Measurements from ENCODE around the gene ULK1. TPM values are rescaled to one million over a fixed set of nuclear protein-coding genes. Genes with fewer than 3 reads are reported as not detected.

Gene ULK1
- total RNA-seq, 1 experiment from 2014 or later = 7.6 TPM

GRCh38 chr12:131920157-131920508 is 25.7 kb downstream of the ULK1 start:
- no peak for DNase-seq
- H3K9me3 ChIP-seq = no peaks in the 10 kb centered on the region
- H3K36me3 ChIP-seq = peaks cover 24% of the 10 kb centered on the region
- no peaks in the 10 kb centered on the region for H3K27me3 ChIP-seq
- H3K4me3 ChIP-seq = no peak overlapping the region

GRCh38 chr12:131920902-131921840 is 26.7 kb downstream of the ULK1 start:
- Histone ChIP-seq H3K27me3 (no peaks in the 10 kb centered on the region), H3K4me3 (no peak overlapping the region), H3K9me3 (no peaks in the 10 kb centered on the region), H3K36me3 (peaks cover 14% of the 10 kb centered on the region)
- no peak for DNase-seq

DNA sequence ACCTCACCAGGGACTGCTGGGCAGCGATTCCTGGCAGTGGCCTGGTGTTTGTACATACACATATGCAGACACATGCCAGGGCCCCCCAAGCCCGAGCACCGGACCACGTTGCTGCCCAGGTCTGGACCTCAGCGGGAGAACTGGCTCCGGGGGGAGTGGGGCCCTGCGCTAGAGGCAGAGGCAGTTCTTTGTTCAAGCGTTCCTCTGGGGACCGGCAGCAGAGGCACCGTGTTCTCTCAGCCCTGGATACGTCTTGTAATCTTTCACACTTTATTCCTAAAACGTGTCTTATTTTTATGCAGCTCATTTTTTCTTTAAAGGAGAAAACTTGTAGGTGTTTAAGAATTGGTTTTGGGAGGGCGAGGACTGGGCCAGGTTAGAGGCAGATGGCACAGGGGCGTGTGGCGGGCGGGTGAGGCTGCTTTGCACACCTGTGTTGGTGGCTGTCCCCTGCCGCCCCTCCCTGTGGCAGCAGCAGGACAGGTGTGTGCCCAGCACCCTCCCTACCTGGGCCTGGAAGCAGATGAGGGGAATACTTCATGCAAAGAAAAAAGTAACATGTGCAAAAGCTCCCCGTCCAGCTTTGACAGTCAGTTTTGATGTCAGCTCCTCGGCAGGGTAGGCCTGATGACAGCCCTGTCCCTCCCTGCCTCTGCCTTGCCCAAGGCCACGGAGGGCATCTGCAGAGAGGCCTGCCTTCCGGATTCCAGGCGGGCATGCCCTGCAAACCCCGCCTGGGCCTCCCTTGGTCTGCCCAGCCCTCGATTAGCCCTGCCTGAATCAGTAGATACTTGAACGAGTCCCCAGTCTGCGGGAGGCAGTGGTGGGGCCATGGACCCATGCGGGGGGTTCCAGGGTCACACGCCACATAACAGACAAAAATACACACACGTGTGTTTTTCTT is 27.7 kb downstream of the ULK1 start:
- Histone ChIP-seq H3K9me3 (no peaks in the 10 kb centered on the region), H3K4me3 (no peak overlapping the region), H3K27me3 (no peaks in the 10 kb centered on the region), H3K36me3 (peaks cover 9% of the 10 kb centered on the region)
- no peak for DNase-seq

DNA sequence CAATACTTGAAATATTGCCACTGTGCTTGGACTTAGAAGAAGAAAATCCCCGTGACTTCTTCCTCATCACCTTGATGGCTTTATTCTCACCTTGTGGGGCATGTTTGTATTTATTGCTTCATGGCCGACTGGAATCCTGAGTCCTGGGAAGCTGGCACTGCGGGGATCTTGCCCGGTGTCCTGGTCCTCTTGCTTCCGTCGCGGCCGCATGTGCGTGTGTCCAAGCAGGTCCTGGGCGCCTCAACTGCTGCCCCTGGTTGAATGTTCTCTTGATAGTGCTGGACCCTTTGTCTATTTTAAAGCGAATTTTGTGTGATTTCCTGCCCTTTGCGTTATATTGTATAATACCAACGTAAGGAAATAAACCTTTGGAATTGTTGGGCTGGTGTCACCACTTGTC is 28.4 kb downstream of the ULK1 start:
- Histone ChIP-seq H3K27me3 (no peaks in the 10 kb centered on the region), H3K9me3 (no peaks in the 10 kb centered on the region), H3K36me3 (peaks cover 9% of the 10 kb centered on the region; the same call in 1 of the 2 replicates), H3K4me3 (no peak overlapping the region)
- no peak for DNase-seq

GRCh38 chr12:131923260-131923659 is 28.8 kb downstream of the ULK1 start:
- Histone ChIP-seq H3K9me3 (no peaks in the 10 kb centered on the region), H3K27me3 (no peaks in the 10 kb centered on the region), H3K36me3 (peaks cover 9% of the 10 kb centered on the region; the same call in 1 of the 2 replicates), H3K4me3 (no peak overlapping the region)
- no peak for DNase-seq

DNA sequence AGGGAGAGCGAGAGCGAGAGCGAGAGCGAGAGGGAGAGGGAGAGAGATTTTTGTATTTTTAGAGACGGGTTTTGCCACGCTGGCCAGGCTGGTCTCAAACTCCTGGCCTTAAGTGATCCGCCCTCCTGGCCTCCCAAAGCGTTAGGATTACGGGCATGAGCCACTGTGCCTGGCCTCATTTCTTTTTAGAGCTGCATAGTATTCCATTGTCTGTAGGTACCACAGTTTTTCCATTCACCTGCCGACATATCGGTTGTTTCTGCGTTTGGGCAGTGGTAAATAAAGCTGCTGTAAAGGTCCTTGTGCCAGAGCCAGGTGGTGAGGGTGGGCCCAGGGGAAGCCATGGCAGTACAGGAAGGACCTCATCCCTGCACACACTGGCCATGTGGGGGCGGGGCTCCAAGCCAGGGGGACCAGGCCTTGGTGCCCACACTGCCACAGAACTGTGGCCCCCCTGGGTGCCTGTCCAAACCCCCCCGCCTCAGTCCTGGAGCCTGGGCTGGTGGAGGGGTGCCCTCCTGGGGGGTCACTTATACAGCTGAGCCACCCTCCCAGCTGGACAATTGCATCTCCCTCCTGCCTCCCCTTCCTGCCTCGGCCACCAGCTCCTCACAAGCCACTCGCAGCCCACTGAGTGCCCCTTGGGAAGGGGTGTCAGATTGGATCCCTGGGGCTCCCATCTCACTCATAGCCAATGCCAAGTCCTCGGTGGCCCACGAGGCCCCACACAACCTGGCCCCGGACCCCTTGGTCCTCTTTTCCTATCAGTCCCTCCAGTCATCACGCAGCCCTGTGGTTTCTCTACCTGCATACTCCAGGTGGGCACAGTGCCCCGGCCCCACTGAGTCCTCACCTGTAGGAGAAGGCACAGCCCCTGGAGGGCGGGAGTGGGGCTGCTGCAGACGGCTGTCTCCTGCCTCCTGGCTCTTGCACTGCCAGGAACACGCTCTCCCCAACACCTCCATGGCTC is 33.0 kb downstream of the ULK1 start:
- DNase-seq = no peak
- Histone ChIP-seq H3K36me3 (peaks cover 25% of the 10 kb centered on the region), H3K27me3 (no peaks in the 10 kb centered on the region), H3K9me3 (no peaks in the 10 kb centered on the region), H3K4me3 (no peak overlapping the region)

DNA sequence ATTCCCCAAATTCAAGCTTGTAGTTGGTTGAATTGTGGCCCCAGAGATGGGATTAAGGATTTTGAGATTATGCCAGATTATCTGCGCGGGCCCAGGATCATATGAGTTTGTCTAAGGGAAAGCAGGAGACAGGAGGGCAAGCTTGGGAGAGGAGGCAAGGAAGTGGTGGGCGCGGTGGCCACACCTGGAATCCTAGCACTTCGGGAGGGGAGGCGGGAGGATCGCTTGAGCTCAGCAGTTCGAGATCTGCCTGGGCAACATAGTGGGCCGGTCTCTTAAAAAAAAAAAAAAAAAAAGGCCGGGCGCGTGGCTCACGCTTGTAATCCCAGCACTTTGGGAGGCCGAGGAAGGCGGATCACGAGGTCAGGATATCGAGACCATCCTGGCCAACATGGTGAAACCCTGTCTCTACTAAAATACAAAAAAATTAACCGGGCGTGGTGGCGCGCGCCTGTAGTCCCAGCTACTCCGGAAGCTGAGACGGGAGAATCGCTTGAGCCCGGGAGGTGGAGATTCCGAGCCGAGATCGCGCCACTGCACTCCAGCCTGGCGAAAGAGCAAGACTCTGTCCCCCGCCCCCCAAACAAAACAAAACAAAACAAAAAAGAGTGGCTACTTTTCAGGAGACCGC is 33.8 kb downstream of the ULK1 start:
- Histone ChIP-seq H3K27me3 (no peaks in the 10 kb centered on the region), H3K36me3 (peaks cover 32% of the 10 kb centered on the region), H3K9me3 (no peaks in the 10 kb centered on the region), H3K4me3 (peak overlapping the region; percentile 74)
- DNase-seq = no peak

- no peaks in the 10 kb centered on the region for H3K9me3 ChIP-seq
- peak; percentile 97 for DNase-seq
- peaks cover 39% of the 10 kb centered on the region for H3K36me3 ChIP-seq
- H3K4me3 ChIP-seq = peak within 1 kb of the TSS; percentile 74
- no peaks in the 10 kb centered on the region for H3K27me3 ChIP-seq
These were observed 34.5 kb downstream of the ULK1 start, which contains the start of gene PUS1 for GRCh38 chr12:131928711-131929580. Gene PUS1 (plus strand): TSS chr12:131929276. CDS start chr12:131929723, 447 bp downstream.

- peaks cover 48% of the 10 kb centered on the region for H3K36me3 ChIP-seq
- peak; percentile 40 for DNase-seq
- H3K27me3 ChIP-seq = no peaks in the 10 kb centered on the region
- no peaks in the 10 kb centered on the region for H3K9me3 ChIP-seq
- peak overlapping the region; percentile 74 for H3K4me3 ChIP-seq
These were observed 35.4 kb downstream of the ULK1 start for GRCh38 chr12:131929581-131930456.

GRCh38 chr12:131930510-131930909 is 36.1 kb downstream of the ULK1 start:
- peaks cover 53% of the 10 kb centered on the region for H3K36me3 ChIP-seq

DNA sequence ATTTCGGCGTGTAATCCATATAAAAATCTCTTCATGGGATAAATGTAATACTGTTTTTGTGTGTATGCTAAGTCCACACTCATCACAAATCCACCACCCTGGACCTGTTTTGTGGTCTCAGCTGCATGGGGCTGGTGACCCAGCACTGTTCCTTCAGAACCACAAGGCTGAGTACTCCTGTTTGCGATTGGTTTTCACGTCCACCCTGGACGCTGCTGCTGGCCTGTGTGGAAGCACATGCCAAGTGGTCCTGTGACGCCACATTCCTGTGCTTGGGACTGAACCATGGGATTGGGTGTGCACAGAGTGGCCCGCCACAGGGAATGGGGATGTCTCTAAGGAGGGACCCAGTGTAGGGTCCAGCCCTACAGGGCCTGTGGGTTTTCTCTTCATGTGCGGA is 39.0 kb downstream of the ULK1 start:
- no peak overlapping the region for H3K4me3 ChIP-seq
- no peak for DNase-seq
- H3K36me3 ChIP-seq = peaks cover 82% of the 10 kb centered on the region
- H3K27me3 ChIP-seq = no peaks in the 10 kb centered on the region
- H3K9me3 ChIP-seq = no peaks in the 10 kb centered on the region

More at GRCh38 chr12:131930510-131930909, 36.1 kb downstream of the ULK1 start:
- peak overlapping the region; percentile 74 for H3K4me3 ChIP-seq
- no peaks in the 10 kb centered on the region for H3K27me3 ChIP-seq
- DNase-seq = no peak
- H3K9me3 ChIP-seq = no peaks in the 10 kb centered on the region

DNA sequence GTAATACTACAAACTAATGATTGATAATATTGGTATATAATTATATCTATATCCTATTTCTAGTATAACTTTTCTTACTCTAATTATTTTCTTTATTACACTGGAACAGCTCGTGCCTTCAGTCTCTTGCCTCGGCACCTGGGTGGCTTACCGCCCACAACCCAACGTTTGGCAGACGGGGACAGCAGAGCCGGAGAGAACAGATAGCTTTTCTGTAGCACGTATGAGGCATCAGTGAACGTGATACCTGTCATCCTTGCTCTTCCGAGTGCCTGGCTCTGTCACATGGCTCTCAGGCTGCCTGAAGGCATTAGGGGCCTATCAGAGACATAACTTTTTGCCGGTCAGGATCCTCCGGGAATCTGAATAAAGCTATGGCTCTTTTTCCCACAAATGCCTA is 40.1 kb downstream of the ULK1 start:
- H3K36me3 ChIP-seq = peaks cover 90% of the 10 kb centered on the region
- no peak overlapping the region for H3K4me3 ChIP-seq
- H3K27me3 ChIP-seq = no peaks in the 10 kb centered on the region
- H3K9me3 ChIP-seq = no peaks in the 10 kb centered on the region
- no peak for DNase-seq

GRCh38 chr12:131938082-131938481 is 43.7 kb downstream of the ULK1 start:
- H3K27me3 ChIP-seq = no peaks in the 10 kb centered on the region
- H3K9me3 ChIP-seq = no peaks in the 10 kb centered on the region
- H3K36me3 ChIP-seq = peaks cover 93% of the 10 kb centered on the region
- DNase-seq = no peak
- no peak overlapping the region for H3K4me3 ChIP-seq

- DNase-seq = no peak
- H3K9me3 ChIP-seq = no peaks in the 10 kb centered on the region
- peaks cover 93% of the 10 kb centered on the region for H3K36me3 ChIP-seq
- no peak overlapping the region for H3K4me3 ChIP-seq
- no peaks in the 10 kb centered on the region for H3K27me3 ChIP-seq
These were observed 44.6 kb downstream of the ULK1 start for GRCh38 chr12:131939007-131939406.
